GM18517 (cell line): ENCODE measurements around the gene TRIM22.
A peak's percentile ranks its signal among the peaks of the same experiment; 100 is the strongest.
"Not testable (repeated sequence)": the region's sequence is repeated elsewhere in the genome, so short reads cannot be mapped to it uniquely, and the experiment has no call there.

Experiments used
- ATAC-seq: cut with Tn5 transposase; IDR thresholded peaks from one replicate; pipeline ENCODE4 v1.9.1; 2021; ENCODE audit warnings: mild to moderate bottlenecking, moderate library complexity; ENCODE audit not compliant: unreplicated experiment

TRIM22 gene, protein sequence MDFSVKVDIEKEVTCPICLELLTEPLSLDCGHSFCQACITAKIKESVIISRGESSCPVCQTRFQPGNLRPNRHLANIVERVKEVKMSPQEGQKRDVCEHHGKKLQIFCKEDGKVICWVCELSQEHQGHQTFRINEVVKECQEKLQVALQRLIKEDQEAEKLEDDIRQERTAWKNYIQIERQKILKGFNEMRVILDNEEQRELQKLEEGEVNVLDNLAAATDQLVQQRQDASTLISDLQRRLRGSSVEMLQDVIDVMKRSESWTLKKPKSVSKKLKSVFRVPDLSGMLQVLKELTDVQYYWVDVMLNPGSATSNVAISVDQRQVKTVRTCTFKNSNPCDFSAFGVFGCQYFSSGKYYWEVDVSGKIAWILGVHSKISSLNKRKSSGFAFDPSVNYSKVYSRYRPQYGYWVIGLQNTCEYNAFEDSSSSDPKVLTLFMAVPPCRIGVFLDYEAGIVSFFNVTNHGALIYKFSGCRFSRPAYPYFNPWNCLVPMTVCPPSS

DNA sequence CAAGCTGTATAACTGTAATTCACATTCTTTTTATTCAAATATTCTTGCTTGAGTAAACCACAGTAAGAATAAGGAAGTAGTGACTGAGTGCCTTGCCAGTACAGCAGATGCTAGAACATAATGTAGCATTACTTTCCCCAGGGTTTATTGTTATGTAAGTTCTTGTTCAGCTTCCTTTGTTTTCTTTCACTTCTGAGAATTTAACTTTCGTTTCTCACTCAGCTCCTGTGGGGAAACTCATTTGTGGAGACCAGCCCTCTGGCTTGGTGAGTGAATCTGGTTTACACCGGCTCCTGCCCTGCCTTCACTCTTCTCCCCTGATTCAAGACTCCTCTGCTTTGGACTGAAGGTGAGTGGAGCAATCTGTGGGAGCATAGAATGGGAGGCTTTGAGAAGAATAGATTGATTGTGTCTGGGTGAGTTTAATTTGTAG lies at the start of gene TRIM22:
TRIM22 (plus strand) TSS at position 240 of the 433 bp plus-strand sequence. CDS start 6,443 bp downstream, outside the sequence.
- ATAC-seq, result peak; percentile 90

DNA sequence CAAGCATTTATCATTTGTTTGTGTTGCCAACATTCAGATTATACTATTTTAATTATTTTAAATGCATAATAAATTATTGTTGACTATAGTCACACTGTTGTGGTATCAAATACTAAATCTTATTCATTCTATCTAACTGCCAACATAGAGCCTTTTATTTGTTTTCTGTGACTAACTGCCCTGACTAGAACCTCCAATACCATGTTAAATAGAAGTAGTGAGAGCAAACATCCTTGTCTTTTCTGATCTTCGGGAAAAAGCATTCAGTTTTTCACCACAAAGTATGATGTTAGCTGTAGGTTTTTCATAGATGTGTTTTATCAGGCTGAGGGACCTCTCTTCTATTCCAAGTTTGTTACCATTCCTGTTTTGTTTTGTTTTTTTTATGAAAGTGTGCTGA lies 49.6 kb upstream of the TRIM22 start:
- ATAC-seq, result no peak

GRCh38 chr11:5643585-5643984 lies 46.0 kb upstream of the TRIM22 start:
- no peak for ATAC-seq

- no peak for ATAC-seq
These were observed 43.5 kb upstream of the TRIM22 start for GRCh38 chr11:5646139-5646538.

DNA sequence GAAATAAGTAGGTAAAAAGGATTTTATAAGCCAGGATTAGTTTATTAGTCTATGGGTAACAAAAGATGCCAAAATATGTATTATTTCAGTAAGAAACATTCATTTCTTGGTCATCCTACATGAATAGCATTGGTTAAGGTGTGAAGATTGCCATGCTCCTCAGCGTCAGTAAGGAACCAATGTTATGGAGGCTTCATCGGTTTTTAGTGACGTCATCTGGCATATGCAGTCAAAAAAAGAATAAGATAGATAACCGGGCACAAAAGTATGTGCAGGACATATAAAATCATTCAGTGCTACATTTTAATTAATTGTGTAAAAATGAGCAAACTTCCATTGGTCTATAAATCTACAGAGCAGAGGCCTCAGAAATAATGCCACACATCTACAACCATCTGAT lies 34.1 kb upstream of the TRIM22 start:
- no peak for ATAC-seq

DNA sequence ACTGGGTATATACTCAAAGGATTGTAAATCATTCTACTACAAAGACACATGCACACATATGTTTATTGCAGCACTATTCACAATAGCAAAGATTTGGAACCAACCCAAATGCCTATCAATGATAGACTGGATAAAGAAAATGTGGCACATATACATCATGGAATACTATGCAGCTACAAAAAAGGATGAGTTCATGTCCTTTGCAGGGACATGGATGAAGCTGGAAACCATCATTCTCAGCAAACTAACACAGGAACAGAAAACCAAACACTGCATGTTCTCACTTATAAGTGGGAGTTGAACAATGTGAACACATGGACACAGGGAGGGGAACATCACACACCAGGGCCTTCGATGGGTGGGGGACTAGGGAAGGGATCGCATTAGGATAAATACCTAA lies 32.6 kb upstream of the TRIM22 start:
- ATAC-seq, result not testable (repeated sequence)

DNA sequence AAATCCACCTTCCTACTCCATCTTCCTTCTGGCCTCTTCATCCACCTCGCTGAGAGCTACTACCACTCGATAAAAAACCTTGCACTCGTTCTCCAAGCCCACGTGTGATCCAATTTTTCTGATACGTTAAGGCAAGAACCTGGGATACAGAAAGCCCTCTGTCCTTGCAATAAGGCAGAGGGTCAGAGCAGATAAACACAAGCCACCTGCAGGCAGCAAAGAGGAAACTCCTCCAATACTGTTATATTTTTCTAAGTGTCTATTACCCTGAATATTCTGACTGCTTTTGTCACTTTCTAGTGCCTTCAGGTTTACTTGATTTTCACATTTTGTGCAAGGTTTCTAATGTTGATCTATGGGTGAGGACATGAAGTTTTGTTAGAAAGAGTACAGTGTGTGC lies 31.3 kb upstream of the TRIM22 start:
- no peak for ATAC-seq

DNA sequence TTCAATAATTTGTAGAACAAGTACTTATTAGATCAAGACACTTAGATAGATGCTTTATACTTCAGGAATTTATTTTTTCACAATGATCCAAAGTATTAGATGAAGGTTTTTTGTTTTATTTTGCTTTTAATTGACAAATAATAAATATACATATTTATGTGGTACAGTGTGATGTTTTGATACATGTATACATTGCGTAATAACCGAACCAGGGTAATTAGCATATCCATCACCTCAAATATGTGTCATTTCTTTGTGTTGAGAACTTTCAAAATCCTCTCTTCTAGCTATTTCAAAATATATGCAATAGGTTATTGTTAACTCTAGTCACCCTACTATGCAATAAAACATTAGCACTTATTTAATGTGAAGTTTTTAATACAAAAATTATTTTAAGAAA lies 26.1 kb upstream of the TRIM22 start:
- no peak for ATAC-seq

DNA sequence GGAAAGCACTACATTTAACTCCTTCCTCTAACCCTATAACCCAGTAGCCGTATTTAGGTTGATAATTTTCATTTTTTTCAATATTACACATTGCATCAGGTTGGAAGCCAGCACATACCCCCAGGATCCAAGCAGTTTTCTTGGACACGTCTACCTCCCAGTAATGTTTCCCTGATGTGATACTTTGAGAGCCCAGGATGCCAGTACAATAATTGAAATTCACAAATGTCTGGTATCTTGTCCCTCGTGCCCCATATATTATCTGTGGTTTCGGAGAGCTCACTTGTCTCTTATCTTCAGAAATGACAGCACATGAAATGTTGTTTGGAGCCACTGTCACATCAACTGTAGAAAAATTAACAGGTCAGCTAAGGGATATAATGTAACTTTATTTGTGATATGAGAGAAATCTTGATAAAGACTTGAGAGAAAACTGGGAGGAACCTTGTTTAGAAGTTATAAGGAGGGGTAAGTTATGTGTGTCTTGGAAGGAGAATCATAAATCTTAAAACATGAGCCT lies 24.5 kb upstream of the TRIM22 start:
- ATAC-seq, result no peak

GRCh38 chr11:5665746-5666401 lies 23.7 kb upstream of the TRIM22 start:
- ATAC-seq, result no peak

DNA sequence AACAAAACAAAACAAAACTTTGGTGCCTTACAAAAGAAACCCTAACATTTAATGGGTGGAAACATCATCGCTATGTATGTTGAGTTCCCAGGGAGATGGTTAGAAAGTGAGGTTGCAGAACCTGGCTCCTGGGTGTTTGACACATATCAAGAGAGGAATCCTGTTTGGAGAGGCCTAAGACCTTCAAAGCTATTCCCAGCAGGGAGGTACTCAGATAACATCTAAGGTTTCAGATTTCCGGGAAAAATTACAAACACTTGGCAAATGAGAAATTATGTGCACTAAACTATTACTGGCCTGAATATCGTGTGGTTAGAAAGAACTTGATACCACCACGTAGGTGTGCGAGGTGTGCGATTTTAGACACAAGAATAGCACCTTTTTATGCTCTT lies 23.2 kb upstream of the TRIM22 start:
- no peak for ATAC-seq

DNA sequence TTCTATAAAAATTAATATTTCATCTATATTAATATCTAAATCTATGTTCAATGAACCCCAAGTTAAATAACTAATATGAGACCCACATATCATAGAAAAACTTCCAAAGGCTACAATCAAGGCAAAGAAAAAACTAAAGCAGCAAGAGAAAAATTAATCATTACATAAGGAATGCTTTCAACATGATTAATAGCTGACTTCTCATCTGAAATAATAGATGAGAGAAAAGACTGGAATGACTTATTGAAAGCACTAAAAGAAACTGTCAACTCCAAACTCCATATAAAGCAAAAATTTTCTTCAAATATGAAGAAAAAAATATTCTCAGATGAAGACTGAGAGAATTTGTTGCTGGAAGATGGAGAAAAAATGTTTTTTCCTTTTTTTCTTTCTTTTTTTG lies 17.8 kb upstream of the TRIM22 start:
- no peak for ATAC-seq

DNA sequence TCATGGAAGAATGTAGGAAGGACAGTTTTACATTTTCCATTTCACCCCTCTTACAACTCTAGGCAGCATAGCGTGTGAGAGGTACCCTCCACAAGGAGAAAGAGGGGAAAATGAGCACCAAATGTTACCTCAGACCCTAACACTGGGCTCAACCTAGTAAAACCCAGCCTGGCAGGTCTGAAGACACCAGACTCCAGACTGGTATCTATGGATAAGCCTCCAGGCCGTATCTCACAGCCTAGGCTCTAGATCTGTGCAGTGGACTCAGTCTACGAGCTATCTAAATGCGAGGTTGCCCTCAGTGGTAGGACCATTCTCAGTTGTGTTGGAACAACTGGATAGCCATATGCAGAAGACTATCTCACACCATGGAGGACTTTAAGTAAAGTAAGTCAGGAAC lies 15.2 kb upstream of the TRIM22 start:
- no peak for ATAC-seq

GRCh38 chr11:5679811-5680210 lies 9.8 kb upstream of the TRIM22 start:
- ATAC-seq, result no peak

DNA sequence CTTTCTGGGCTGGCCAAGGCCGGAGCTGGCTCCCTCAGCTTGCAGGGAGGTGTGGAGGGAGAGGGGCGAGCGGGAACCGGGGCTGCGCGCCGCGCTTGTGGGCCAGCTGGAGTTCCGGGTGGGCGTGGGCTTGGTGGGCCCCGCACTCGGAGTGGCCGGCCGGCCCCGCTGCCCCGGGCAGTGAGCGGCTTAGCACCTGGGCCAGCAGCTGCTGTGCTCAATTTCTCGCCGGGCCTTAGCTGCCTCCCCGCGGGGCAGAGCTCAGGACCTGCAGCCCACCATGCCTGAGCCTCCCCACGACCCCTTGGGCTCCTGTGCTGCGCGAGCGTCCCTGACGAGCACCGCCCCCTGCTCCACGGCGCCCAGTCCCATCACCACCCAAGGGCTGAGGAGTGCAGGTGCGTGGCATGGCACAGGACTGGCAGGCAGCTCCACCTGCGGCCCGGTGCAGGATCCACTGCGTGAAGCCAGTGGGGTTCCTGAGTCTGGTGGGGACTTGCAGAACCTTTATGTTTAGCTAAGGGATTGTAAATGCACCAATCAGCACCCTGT lies 6.6 kb upstream of the TRIM22 start:
- ATAC-seq, result not testable (repeated sequence)

- not testable (repeated sequence) for ATAC-seq
These were observed 6.0 kb upstream of the TRIM22 start for GRCh38 chr11:5683620-5684019.

GRCh38 chr11:5684036-5684645 lies 5.4 kb upstream of the TRIM22 start:
- ATAC-seq, result peak; percentile 25

GRCh38 chr11:5684646-5685362 lies 4.8 kb upstream of the TRIM22 start, which contains the start of gene TRIM5:
TRIM5 (minus strand) TSS chr11:5685074; CDS start chr11:5680177, 4,897 bp downstream.
- ATAC-seq, result peak; percentile 64

DNA sequence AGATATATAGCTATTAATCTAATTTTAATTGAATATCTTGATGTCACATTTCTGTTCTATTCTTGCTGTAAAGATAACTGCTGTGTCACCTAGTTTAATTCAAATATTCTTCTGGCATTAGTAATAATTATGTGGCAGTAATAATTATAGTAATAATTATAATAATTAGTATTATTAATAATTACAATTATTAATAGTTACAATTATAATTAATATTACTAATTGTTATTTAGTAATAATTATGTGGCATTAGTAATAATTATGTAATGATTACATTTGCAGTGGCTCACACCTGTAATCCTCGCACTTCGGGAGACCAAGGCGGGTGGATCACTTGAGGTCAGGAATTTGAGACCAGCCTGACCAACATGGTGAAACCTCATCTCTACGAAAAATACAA lies 3.2 kb upstream of the TRIM22 start:
- no peak for ATAC-seq

- ATAC-seq, result no peak
These were observed 1.1 kb upstream of the TRIM22 start for GRCh38 chr11:5688482-5688881.
